SH-SY5Y (cell line): ENCODE data around the gene BAIAP2.

ENCODE experiments used
- GATA2 ChIP-seq: IDR thresholded peaks from 2 replicates; pipeline ENCODE4 v1.6.1; 2011; ENCODE audit warnings: mild to moderate bottlenecking, low read depth, low read length
- GATA3 ChIP-seq: IDR thresholded peaks from 2 replicates; pipeline ENCODE4 v1.6.1; 2011; ENCODE audit warnings: low read depth, mild to moderate bottlenecking, low read length, moderate library complexity

DNA sequence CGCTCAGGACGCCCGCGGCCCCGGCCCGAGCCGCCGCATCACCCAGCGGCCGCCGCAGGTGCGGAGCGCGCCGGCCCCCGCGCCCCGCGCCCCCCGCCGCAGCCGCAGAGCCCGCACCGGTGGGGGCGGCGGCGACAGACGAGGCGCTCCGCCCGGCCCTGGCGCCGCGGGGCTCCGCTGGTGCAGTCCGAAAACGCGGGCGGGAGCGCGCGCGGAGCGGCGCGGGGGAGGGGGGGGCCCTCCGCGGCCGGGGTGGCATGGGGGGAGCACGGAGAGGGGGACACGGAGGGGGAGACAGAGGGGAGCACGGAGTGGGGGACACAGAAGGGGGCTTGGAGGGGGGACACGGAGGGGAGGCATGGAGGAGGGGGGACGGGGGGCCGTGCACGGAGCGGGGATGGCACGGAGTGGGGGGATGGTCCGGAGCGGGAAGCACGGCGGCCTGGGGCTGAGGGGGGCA, 131.1 kb downstream of the BAIAP2 start, which contains the start of gene AATK:
- TF ChIP-seq GATA2 (no peak), GATA3 (no peak)
